Psoas muscle (tissue), 8 donors: ENCODE results near the gene TUBA3D. TPM values are rescaled to one million over a fixed set of nuclear protein-coding genes. Genes with fewer than 3 reads are reported as not detected.
"Not testable (repeated sequence)": the region's sequence is repeated elsewhere in the genome, so short reads cannot be mapped to it uniquely, and the experiment has no call there.

ENCODE experiments used
- ATAC-seq, 4 donors: fragments of 200-7000 bp; cut with Tn5 transposase; one replicate each; pipeline ENCODE4 v1.9.1; 2020; ENCODE audit warnings: moderate library complexity in 3 of 4, mild to moderate bottlenecking in 2 of 4
- DNase-seq, 2 donors: peaks; one replicate each; pipeline ENCODE4 v3.0.0-alpha.2; 2020
- H3K27ac ChIP-seq: fragments of 200-600 bp; one replicate; pipeline ENCODE4 v1.8.0; 2022
- H3K27me3 ChIP-seq, 3 donors: fragments of 200-600 bp in 1 of 3; one replicate each; pipeline versions ENCODE4 v1.6.1 to v1.8.0; 2013 to 2022; ENCODE audit warnings: low read length in 2 of 3, mild to moderate bottlenecking in 2 of 3, moderate library complexity in 1 of 3; ENCODE audit not compliant: insufficient read depth in 3 of 3
- H3K36me3 ChIP-seq, 2 donors: fragments of 200-600 bp in 1 of 2; one replicate each; pipeline versions ENCODE4 v1.6.1 to v1.8.0; 2013 to 2022; ENCODE audit warnings: low read depth in 1 of 2, mild to moderate bottlenecking in 1 of 2, moderate library complexity in 1 of 2; ENCODE audit not compliant: insufficient read depth in 1 of 2
- H3K4me1 ChIP-seq: fragments of 200-600 bp; one replicate; pipeline ENCODE4 v1.8.0; 2022
- H3K4me3 ChIP-seq: fragments of 200-600 bp; one replicate; pipeline ENCODE4 v1.8.0; 2022; ENCODE audit warnings: mild to moderate bottlenecking
- H3K9me3 ChIP-seq: fragments of 200-600 bp; one replicate; pipeline ENCODE4 v1.8.0; 2022
- WGBS, 3 donors: extraction: QIAGEN DNeasy Blood & Tissue Kit; methylation state at CpG; one replicate each; pipeline versions ENCODE4 v1.1.6 to v1.1.7; 2013; 5-methylcytosine and 5-hydroxymethylcytosine counted together
- intact Hi-C, 2 donors: fragments of 100-400 bp; cut with DNase I; formaldehyde crosslinking; loops; one replicate each; pipeline versions ENCODE4 v1.11.0 to v1.14.2; 2022
- polyA plus RNA-seq, 3 donors: library from polyadenylated mRNA; stranded (reverse); fragments of 200-250 nt; gene quantifications; one replicate each; pipeline ENCODE4 v1.2.3, GENCODE V29; 2013
- total RNA-seq, 4 donors: library from RNA; stranded (reverse); fragmentation: NEBNext Ultra II Directional in 2 of 4; extraction: Animal tissue kit (Norgen Biotek cat#: 25700) in 2 of 4; gene quantifications; one replicate each; pipeline versions ENCODE4 v1.2.1 to v1.2.4, GENCODE V29; 2021 to 2023
- TF ChIP-seq, protein P1 (sequence below): fragments of 200-600 bp; IDR thresholded peaks from one replicate; pipeline ENCODE4 v1.8.0; 2022; ENCODE audit warnings: antibody characterized with exemption
- donor health status: healthy with polysubstance abuse.
- donor health status: DM: no; HTN: no; CAD: no; lungs with moderate emphysema.
- donor health status: Bipolar disorder and iron deficiency.
- donor health status: healthy.
- donor health status: DM: yes; HTN: yes; CAD: no.
- donor health status: DM: no; HTN: no; CAD: no.
- donor health status: DM: no; HTN: no; CAD: no.
- donor health status: DM: yes; HTN: yes; CAD: no.

The TUBA3D gene
- total and polyA plus RNA-seq, 7 donors, result 0.13 to 0.75 (median 0.23) TPM; not detected in 4

DNA sequence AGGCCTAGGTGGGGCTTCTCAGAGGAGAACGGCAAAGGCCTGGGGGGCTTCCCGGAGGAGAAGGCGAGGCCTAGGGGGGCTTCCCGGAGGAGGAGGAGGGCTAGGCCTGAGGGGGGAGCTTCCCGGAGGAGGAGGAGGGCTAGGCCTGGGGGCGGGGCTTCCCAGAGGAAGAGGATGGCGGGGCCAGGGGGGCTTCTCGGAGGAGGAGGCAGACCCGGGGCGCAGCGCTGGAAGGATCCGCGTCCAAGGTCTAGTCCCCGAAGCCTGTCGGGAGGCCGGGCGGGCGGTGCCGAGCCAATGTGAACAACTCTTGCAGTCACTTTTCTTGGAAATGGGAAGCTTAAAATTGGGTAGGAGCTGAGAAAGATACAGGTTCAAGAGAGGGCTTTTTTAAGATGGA, 30.0 kb upstream of the TUBA3D start:
- Histone ChIP-seq H3K27me3 (no peaks in the 10 kb centered on the region), H3K36me3 (no peaks in the 10 kb centered on the region), H3K4me3 (no peak overlapping the region), H3K9me3 (no peaks in the 10 kb centered on the region), H3K27ac (no peak overlapping the region), H3K4me1 (no peaks in the 10 kb centered on the region)
- TF ChIP-seq, protein P1, sequence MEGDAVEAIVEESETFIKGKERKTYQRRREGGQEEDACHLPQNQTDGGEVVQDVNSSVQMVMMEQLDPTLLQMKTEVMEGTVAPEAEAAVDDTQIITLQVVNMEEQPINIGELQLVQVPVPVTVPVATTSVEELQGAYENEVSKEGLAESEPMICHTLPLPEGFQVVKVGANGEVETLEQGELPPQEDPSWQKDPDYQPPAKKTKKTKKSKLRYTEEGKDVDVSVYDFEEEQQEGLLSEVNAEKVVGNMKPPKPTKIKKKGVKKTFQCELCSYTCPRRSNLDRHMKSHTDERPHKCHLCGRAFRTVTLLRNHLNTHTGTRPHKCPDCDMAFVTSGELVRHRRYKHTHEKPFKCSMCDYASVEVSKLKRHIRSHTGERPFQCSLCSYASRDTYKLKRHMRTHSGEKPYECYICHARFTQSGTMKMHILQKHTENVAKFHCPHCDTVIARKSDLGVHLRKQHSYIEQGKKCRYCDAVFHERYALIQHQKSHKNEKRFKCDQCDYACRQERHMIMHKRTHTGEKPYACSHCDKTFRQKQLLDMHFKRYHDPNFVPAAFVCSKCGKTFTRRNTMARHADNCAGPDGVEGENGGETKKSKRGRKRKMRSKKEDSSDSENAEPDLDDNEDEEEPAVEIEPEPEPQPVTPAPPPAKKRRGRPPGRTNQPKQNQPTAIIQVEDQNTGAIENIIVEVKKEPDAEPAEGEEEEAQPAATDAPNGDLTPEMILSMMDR, result no peak
- 88 to 93% (median 89%) methylated on average over 15 to 19 of the region's 19 CpGs for WGBS, 3 donors
- intact Hi-C loops, result no loop called here
- no peak for DNase-seq
- no peak for ATAC-seq

DNA sequence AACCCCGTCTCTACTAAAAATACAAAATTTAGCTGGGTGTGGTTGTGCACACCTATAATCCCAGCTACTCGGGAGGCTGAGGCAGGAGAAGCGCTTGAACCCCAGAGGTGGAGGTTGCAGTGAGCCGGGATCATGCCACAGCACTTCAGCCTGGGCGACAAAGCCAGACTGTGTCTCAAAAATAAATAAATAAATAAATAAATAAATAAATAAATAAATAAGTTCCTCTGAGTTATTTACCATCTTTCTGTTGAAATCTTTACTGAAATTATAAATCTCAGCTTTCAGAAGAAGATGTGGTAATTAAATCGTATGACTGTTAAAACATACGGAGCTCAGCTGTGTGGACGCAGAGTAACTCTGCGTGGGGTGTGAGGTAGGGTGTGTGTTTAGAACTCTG, 27.9 kb upstream of the TUBA3D start:
- H3K9me3 ChIP-seq, ATAC-seq, DNase-seq, H3K4me3 ChIP-seq, H3K27me3 ChIP-seq, H3K36me3 ChIP-seq, intact Hi-C loops, H3K4me1 ChIP-seq, H3K27ac ChIP-seq: not testable (repeated sequence)
- 65 to 84% (median 78%) methylated on average over 3 to 9 of the region's 9 CpGs for WGBS, 3 donors

DNA sequence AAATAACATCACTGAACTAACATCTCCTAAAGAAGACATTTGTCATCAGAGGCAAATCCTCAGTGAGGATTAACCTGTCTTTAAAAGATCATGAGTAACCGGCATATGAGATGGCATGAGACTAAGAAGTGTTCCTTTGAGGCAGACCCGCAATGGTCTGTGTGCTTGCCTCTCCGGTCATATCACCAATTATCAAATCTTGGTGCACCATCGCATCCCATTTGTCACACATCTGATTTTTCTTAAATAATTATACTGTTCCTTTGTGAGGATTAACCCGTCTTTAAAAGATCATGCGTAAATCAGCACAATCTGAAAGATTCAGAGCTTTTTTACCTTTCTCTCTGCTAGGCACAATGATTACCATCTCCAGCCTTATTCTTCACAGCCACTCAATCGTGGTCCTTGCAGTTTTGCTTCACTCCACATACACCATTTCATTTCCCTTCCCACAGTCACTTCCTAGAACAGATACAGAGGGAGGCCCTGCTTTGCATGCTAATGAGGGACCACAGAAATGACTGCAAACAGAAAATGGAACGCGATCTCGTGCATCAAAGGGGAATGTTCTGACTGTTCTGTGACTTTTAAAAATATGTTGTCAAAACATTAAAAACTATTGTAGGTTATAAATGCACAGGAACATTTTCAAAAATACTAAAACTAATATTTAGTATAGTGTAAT, 24.5 kb upstream of the TUBA3D start:
- H3K4me1 ChIP-seq, intact Hi-C loops, DNase-seq, ATAC-seq, H3K27ac ChIP-seq, H3K36me3 ChIP-seq, H3K27me3 ChIP-seq, H3K4me3 ChIP-seq, H3K9me3 ChIP-seq: not testable (repeated sequence)
- 60 to 70% (median 66%) methylated on average over 6 to 9 of the region's 10 CpGs for WGBS, 3 donors

DNA sequence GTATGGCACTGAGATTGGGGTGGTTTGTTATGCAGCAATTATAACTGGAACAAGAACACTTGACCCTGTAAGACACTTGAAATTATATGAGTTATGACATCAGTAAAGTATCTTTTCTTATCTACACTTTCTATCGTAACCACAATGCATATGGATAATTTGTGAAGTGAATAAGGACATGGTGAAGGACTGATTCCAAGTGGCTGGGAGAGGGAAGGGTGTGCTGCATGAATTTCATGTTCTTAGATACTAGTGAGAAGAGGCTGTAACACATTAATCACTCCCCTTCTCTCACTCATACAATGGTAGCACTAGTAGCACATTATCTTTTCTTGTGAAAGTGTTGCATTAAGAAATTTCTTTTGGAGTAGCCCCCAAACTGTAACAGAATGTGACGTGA, 21.0 kb upstream of the TUBA3D start:
- ATAC-seq, H3K36me3 ChIP-seq, DNase-seq, H3K27ac ChIP-seq, intact Hi-C loops, H3K9me3 ChIP-seq, H3K4me1 ChIP-seq, H3K4me3 ChIP-seq: not testable (repeated sequence)
- WGBS, 3 donors, result 69 to 76% (median 74%) methylated on average over 1 to 2 of the region's 2 CpGs
- H3K27me3 ChIP-seq, result peaks cover 0 to 11% (median 2%) of the 10 kb centered on the region in 3 donors

DNA sequence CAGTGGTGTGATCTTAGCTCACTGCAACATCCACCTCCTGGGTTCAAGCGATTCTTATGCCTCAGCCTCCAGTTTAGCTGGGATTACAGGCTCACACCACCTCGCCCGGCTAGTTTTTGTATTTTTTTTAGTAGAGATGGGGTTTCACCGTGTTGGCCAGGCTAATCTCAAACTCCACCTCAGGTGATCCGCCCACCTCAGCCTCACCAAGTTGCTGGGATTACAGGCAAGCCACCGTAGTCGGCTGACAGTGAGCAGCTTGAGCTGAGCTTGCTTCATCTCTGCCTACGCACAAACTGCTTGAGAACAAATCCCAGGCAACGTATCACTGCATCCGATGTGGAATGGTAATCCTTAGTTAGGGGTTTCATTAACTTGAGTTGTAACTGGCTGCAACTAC, 8.2 kb upstream of the TUBA3D start:
- ATAC-seq, H3K4me1 ChIP-seq, H3K9me3 ChIP-seq, intact Hi-C loops, H3K27ac ChIP-seq, H3K27me3 ChIP-seq, H3K36me3 ChIP-seq, H3K4me3 ChIP-seq, DNase-seq: not testable (repeated sequence)
- 83 to 87% (median 87%) methylated on average over 9 to 10 of the region's 10 CpGs for WGBS, 3 donors

DNA sequence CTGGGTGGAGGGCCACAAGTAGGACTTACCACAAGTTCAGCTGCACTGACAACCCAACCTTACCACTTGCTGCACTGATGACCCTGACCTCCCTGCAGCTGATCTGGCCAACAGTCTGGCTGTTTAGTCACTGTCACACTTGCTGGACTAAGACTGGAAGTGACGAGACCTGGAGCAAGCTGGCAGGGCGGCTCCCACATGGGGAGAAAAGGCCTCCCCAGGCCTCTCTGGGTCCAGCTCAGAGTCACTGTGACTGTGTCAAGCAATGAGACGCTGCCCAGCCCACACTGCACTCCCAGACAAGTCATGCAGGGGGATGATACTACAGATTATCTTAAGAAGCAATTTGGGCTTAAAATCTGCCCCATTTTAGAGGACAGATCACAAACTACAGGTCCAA, 5.0 kb upstream of the TUBA3D start:
- H3K4me1 ChIP-seq, H3K9me3 ChIP-seq, DNase-seq, H3K27me3 ChIP-seq, H3K4me3 ChIP-seq, intact Hi-C loops, ATAC-seq, H3K36me3 ChIP-seq, H3K27ac ChIP-seq: not testable (repeated sequence)
- WGBS, 3 donors, result 89 to 100% (median 100%) methylated on average over 2 to 3 of the region's 3 CpGs

DNA sequence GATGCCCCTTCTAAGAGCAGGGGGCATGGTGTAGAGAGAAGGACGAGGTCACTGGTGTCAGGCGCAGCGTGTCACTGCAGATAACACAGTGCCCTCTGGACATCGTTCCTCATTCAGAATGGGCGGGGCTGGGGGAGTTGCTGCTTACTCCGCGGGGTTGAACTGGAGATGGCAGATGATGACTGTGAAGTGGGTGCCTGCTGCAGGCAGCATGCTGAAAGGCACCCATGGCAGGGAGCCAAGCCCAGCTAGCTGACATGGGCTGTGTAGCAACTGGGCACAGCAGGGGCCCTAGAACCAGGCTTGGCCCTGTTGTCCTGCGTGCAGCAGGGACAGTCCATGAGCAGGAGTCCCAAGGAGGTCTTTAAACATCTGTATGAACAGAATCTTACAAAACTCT, 4.3 kb upstream of the TUBA3D start:
- intact Hi-C loops, H3K4me3 ChIP-seq, H3K4me1 ChIP-seq, H3K27ac ChIP-seq, ATAC-seq, DNase-seq, H3K27me3 ChIP-seq, H3K36me3 ChIP-seq, H3K9me3 ChIP-seq: not testable (repeated sequence)
- WGBS, 3 donors, result 73 to 87% (median 76%) methylated on average over 3 to 6 of the region's 8 CpGs

DNA sequence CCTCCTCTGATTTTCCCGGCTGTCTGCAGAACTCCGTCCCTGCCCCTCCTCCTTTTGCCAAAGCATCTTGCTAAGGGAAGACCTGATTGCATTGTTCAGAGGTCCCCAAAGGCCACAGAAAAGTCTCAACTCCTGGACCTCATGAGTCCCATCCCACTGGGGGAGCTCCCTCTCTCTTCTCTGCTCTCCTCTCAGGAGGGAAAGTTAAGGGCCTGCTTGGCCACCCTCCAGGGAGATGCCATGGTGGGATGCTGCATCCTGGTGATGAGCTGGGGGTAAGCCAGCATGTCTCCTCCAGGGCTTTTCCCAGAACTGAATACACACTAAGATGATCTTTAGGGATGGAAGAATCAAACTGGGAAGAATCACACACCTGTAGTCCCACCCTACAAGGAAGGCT, 2.7 kb upstream of the TUBA3D start:
- H3K27me3 ChIP-seq, H3K4me1 ChIP-seq, H3K36me3 ChIP-seq, H3K27ac ChIP-seq, H3K9me3 ChIP-seq, DNase-seq, ATAC-seq, intact Hi-C loops, H3K4me3 ChIP-seq: not testable (repeated sequence)
- 67 to 88% (median 88%) methylated on average over 2 of the region's 2 CpGs for WGBS, 3 donors

DNA sequence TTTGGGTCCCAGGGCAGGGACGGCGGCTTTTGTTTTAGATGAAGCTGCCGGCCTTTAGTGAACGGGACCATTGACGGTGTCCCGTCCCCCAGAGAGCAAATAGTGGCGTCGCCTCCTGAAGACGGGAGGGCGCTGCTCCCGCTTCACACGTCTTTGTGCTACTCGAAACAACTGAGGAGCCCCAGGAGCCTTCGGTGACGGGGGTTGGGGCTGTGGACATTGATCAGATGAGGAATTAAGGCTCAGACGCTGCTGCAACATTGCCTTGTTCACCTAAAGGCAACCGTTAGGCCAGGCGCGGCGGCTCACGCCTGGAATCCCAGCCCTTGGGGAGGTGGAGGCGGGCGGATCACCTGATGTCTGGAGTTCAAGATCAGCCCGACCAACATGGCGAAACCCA, 444 bp downstream of the TUBA3D start:
- not testable (repeated sequence) for H3K27me3 ChIP-seq, H3K27ac ChIP-seq
- WGBS, 3 donors, result 96 to 97% (median 97%) methylated on average over 21 to 25 of the region's 25 CpGs

DNA sequence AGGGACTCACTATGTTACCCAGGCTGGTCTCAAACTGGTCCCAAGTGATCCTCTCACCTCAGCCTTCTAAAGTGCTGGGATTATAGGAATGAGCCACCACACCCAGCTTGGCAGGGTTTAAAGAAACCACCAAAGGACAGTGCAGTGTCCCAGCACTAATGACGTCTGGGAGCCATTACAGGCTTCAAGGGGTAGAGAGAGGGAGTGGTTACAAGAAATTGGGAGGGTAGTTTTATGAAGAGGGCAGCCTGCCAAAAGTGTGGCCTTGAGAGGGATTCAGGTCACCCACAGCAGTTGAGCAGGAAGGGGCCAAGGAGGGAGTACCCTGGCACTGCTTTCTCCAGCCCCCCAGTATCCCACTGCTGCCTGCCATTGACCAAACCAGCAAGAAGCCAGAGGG, 1.3 kb downstream of the TUBA3D start:
- H3K4me1 ChIP-seq, H3K9me3 ChIP-seq, H3K4me3 ChIP-seq, H3K36me3 ChIP-seq, H3K27me3 ChIP-seq, DNase-seq, H3K27ac ChIP-seq, intact Hi-C loops, ATAC-seq: not testable (repeated sequence)
- 56 to 81% (median 58%) methylated on average over 1 of the region's 1 CpG for WGBS, 3 donors

More for the DNA sequence above, 444 bp downstream of the TUBA3D start:
- DNase-seq, H3K36me3 ChIP-seq, intact Hi-C loops, ATAC-seq, H3K4me3 ChIP-seq, H3K4me1 ChIP-seq, H3K9me3 ChIP-seq: not testable (repeated sequence)
